ENCODE measurements around the gene BCOR. TPM values are rescaled to one million over a fixed set of nuclear protein-coding genes. Genes with fewer than 3 reads are reported as not detected.

Gene BCOR
- total RNA-seq, 1 donor from 2014 or later, result 19.8 TPM

GRCh38 chrX:40078489-40079227 is 19.1 kb downstream of the BCOR start:
- Histone ChIP-seq H3K4me1 (ENCODE audit: control insufficient read depth in 3 of 3, insufficient read depth in 3 of 3, low read length in 3 of 3) (peaks cover 15 to 21% (median 16%) of the 10 kb centered on the region in 3 donors), H3K36me3 (ENCODE audit: control insufficient read depth in 3 of 3, insufficient read depth in 3 of 3, low read length in 3 of 3) (peaks cover 5 to 14% (median 12%) of the 10 kb centered on the region in 3 donors), H3K27ac (ENCODE audit: low read depth, low read length) (no peak overlapping the region), H3K9ac (ENCODE audit: low read depth in 1 of 3, low read length in 3 of 3) (no peak overlapping the region), H3K4me3 (ENCODE audit: low read length in 3 of 3) (no peak overlapping the region), H3K9me3 (ENCODE audit: control insufficient read depth in 3 of 3, low read length in 3 of 3) (no peaks in the 10 kb centered on the region), H3K27me3 (ENCODE audit: control insufficient read depth in 3 of 3, insufficient read depth in 3 of 3, low read length in 3 of 3) (peaks cover 0 to 13% (median 0%) of the 10 kb centered on the region in 3 donors)

GRCh38 chrX:40077906-40078305 is 19.9 kb downstream of the BCOR start:
- Histone ChIP-seq H3K9ac (ENCODE audit: low read depth in 1 of 3, low read length in 3 of 3) (no peak overlapping the region), H3K4me3 (ENCODE audit: low read length in 3 of 3) (no peak overlapping the region), H3K36me3 (ENCODE audit: control insufficient read depth in 3 of 3, insufficient read depth in 3 of 3, low read length in 3 of 3) (peaks cover 5 to 14% (median 14%) of the 10 kb centered on the region in 3 donors), H3K9me3 (ENCODE audit: control insufficient read depth in 3 of 3, low read length in 3 of 3) (no peaks in the 10 kb centered on the region), H3K27ac (ENCODE audit: low read depth, low read length) (no peak overlapping the region), H3K27me3 (ENCODE audit: control insufficient read depth in 3 of 3, insufficient read depth in 3 of 3, low read length in 3 of 3) (peaks cover 0 to 13% (median 0%) of the 10 kb centered on the region in 3 donors), H3K4me1 (ENCODE audit: control insufficient read depth in 3 of 3, insufficient read depth in 3 of 3, low read length in 3 of 3) (peaks cover 15 to 22% (median 20%) of the 10 kb centered on the region in 3 donors)

DNA sequence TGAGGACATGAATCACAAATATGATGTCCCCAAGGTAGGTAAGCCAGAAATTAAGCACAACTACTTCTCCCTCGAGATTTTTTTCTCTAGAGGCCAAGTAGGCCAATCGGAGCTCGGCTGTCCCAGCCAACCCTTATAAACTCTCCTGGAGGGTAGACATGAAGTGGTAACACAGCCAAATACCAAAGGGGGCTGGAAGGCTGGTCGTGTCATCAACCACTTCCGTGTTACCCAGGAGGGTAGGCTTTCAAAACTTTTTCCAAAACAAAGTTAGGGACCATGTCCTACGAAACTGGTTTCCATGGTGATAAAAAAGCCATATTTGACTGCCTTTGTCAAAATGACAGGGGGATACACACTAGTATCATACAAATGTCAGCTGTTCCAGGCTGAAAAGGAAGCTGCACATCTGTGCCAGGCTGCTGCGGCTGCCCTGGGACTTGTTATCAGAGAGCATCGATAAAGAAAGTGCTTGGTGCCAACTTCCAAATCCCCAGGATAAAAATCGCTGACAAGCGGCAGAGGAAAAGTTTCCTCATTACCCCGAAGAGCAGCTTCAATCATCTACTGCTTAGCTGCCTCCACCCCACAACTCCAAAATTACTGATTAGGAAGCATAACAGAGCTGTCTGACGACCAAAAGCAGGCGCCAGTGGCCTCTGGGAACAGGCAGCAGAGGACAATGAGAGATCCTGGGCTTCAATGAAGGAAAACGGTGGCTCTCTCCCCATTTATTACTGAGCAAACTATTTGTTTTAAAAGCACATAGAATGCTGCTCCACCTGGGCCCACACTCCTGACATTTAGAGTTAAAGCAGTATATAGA is 20.8 kb downstream of the BCOR start:
- Histone ChIP-seq H3K9me3 (ENCODE audit: control insufficient read depth in 3 of 3, low read length in 3 of 3) (no peaks in the 10 kb centered on the region), H3K9ac (ENCODE audit: low read depth in 1 of 3, low read length in 3 of 3) (no peak overlapping the region), H3K27ac (ENCODE audit: low read depth, low read length) (no peak overlapping the region), H3K36me3 (ENCODE audit: control insufficient read depth in 3 of 3, insufficient read depth in 3 of 3, low read length in 3 of 3) (peaks cover 12 to 18% (median 18%) of the 10 kb centered on the region in 3 donors), H3K4me1 (ENCODE audit: control insufficient read depth in 3 of 3, insufficient read depth in 3 of 3, low read length in 3 of 3) (peaks cover 8 to 20% (median 16%) of the 10 kb centered on the region in 3 donors), H3K27me3 (ENCODE audit: control insufficient read depth in 3 of 3, insufficient read depth in 3 of 3, low read length in 3 of 3) (peaks cover 0 to 9% (median 0%) of the 10 kb centered on the region in 3 donors), H3K4me3 (ENCODE audit: low read length in 3 of 3) (no peak overlapping the region)

GRCh38 chrX:40074959-40075332 is 22.8 kb downstream of the BCOR start:
- H3K27me3 ChIP-seq (ENCODE audit: control insufficient read depth in 3 of 3, insufficient read depth in 3 of 3, low read length in 3 of 3), result peaks cover 0 to 12% (median 0%) of the 10 kb centered on the region in 3 donors
- no peak overlapping the region for H3K9ac ChIP-seq (ENCODE audit: low read depth in 1 of 3, low read length in 3 of 3)
- H3K9me3 ChIP-seq (ENCODE audit: control insufficient read depth in 3 of 3, low read length in 3 of 3), result no peaks in the 10 kb centered on the region
- peaks cover 24 to 29% (median 27%) of the 10 kb centered on the region in 3 donors for H3K36me3 ChIP-seq (ENCODE audit: control insufficient read depth in 3 of 3, insufficient read depth in 3 of 3, low read length in 3 of 3)
- H3K4me3 ChIP-seq (ENCODE audit: low read length in 3 of 3), result no peak overlapping the region
- H3K4me1 ChIP-seq (ENCODE audit: control insufficient read depth in 3 of 3, insufficient read depth in 3 of 3, low read length in 3 of 3), result peaks cover 0 to 14% (median 13%) of the 10 kb centered on the region in 3 donors
- H3K27ac ChIP-seq (ENCODE audit: low read depth, low read length), result no peak overlapping the region

- no peak overlapping the region for H3K9ac ChIP-seq (ENCODE audit: low read depth in 1 of 3, low read length in 3 of 3)
- peaks cover 27 to 35% (median 33%) of the 10 kb centered on the region in 3 donors for H3K36me3 ChIP-seq (ENCODE audit: control insufficient read depth in 3 of 3, insufficient read depth in 3 of 3, low read length in 3 of 3)
- H3K9me3 ChIP-seq (ENCODE audit: control insufficient read depth in 3 of 3, low read length in 3 of 3), result no peaks in the 10 kb centered on the region
- peaks cover 0 to 13% (median 11%) of the 10 kb centered on the region in 3 donors for H3K4me1 ChIP-seq (ENCODE audit: control insufficient read depth in 3 of 3, insufficient read depth in 3 of 3, low read length in 3 of 3)
- peaks cover 0 to 7% (median 0%) of the 10 kb centered on the region in 3 donors for H3K27me3 ChIP-seq (ENCODE audit: control insufficient read depth in 3 of 3, insufficient read depth in 3 of 3, low read length in 3 of 3)
- no peak overlapping the region for H3K4me3 ChIP-seq (ENCODE audit: low read length in 3 of 3)
- peak overlapping the region; percentile 44 for H3K27ac ChIP-seq (ENCODE audit: low read depth, low read length)
Observed at GRCh38 chrX:40074080-40074958, 23.4 kb downstream of the BCOR start.

DNA sequence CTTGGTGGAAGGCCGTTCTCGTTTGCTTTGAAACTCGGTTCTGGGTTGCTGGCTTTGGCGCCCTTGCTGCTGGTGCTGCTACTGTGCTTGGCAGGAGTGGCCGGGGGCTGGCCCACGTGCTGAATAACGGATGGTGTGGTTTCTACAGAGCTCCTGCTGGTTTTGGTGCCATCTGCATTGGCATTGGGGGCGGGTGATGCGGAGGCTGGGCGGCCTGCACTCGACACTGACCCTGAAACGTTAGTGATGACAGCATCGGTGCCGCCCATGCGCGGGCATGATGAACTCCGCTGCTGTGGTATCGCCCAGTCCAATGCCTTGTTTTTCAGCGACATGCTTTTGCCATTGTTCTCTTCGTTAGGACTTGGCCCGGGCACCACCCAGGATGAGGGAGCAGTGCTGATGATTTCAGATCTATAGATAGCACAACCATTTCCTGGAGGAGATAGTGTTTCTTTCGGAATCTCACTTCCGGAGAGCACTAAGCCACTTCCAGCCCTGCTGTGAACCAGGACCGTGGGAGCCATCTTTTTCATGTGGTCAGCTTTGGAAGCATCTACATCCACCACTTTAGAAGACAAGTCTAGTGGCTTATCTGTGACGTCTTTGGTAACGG is 24.2 kb downstream of the BCOR start:
- peaks cover 0 to 5% (median 0%) of the 10 kb centered on the region in 3 donors for H3K27me3 ChIP-seq (ENCODE audit: control insufficient read depth in 3 of 3, insufficient read depth in 3 of 3, low read length in 3 of 3)
- H3K36me3 ChIP-seq (ENCODE audit: control insufficient read depth in 3 of 3, insufficient read depth in 3 of 3, low read length in 3 of 3), result peaks cover 27 to 39% (median 36%) of the 10 kb centered on the region in 3 donors
- H3K4me3 ChIP-seq (ENCODE audit: low read length in 3 of 3), result no peak overlapping the region
- peak overlapping the region in 1 of 3 donors; percentile 32 for H3K9ac ChIP-seq (ENCODE audit: low read depth in 1 of 3, low read length in 3 of 3)
- H3K9me3 ChIP-seq (ENCODE audit: control insufficient read depth in 3 of 3, low read length in 3 of 3), result no peaks in the 10 kb centered on the region
- peaks cover 0 to 13% (median 11%) of the 10 kb centered on the region in 3 donors for H3K4me1 ChIP-seq (ENCODE audit: control insufficient read depth in 3 of 3, insufficient read depth in 3 of 3, low read length in 3 of 3)
- peak overlapping the region; percentile 56 for H3K27ac ChIP-seq (ENCODE audit: low read depth, low read length)

DNA sequence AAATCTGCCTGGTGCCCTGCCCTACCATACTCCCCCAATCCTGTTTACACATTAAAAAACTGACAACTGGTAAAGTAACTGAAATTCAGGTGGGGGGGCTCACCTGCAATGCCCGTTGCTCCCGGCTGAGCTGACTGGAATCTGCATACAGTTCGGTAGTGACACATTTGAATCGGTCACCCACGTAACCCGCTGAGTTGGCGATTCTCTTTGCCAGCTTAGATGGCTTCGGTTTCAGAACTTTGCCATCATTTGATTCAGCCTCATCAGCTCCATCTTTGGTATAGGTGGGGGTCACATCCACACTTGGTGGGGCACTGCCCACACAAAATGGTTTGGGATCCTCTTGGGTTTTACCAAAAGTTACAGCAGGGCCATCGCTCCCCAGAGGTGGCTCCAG is 25.5 kb downstream of the BCOR start:
- Histone ChIP-seq H3K4me1 (ENCODE audit: control insufficient read depth in 3 of 3, insufficient read depth in 3 of 3, low read length in 3 of 3) (peaks cover 0 to 13% (median 11%) of the 10 kb centered on the region in 3 donors), H3K36me3 (ENCODE audit: control insufficient read depth in 3 of 3, insufficient read depth in 3 of 3, low read length in 3 of 3) (peaks cover 27 to 39% (median 38%) of the 10 kb centered on the region in 3 donors)

DNA sequence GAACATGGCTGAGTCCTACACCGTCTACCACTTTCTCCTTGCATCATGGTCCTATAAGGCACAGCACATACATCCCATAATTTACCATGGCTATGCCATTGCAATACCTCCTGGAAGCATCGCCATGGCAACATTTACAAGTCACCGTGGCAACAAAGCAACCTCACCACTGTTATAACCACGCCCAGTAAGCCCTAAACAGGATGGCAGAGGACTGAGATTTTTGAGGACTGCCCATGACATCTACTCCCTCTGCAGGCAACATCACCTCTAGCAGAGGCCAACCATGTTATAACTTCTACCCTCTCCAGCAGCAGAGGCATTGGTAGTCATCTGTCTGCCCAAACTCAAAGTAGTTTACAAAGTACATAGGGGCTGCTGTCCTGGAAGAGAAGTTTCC is 29.7 kb downstream of the BCOR start:
- H3K36me3 ChIP-seq (ENCODE audit: control insufficient read depth in 3 of 3, insufficient read depth in 3 of 3, low read length in 3 of 3), result peaks cover 33 to 38% (median 36%) of the 10 kb centered on the region in 3 donors
- H3K9ac ChIP-seq (ENCODE audit: low read depth in 1 of 3, low read length in 3 of 3), result no peak overlapping the region
- H3K4me1 ChIP-seq (ENCODE audit: control insufficient read depth in 3 of 3, insufficient read depth in 3 of 3, low read length in 3 of 3), result peaks cover 0 to 5% (median 3%) of the 10 kb centered on the region in 3 donors
- H3K27ac ChIP-seq (ENCODE audit: low read depth, low read length), result no peak overlapping the region
- peaks cover 0 to 5% (median 0%) of the 10 kb centered on the region in 3 donors for H3K27me3 ChIP-seq (ENCODE audit: control insufficient read depth in 3 of 3, insufficient read depth in 3 of 3, low read length in 3 of 3)
- no peaks in the 10 kb centered on the region for H3K9me3 ChIP-seq (ENCODE audit: control insufficient read depth in 3 of 3, low read length in 3 of 3)
- H3K4me3 ChIP-seq (ENCODE audit: low read length in 3 of 3), result no peak overlapping the region

More for the DNA sequence above, 25.5 kb downstream of the BCOR start:
- Histone ChIP-seq H3K9ac (ENCODE audit: low read depth in 1 of 3, low read length in 3 of 3) (no peak overlapping the region), H3K27me3 (ENCODE audit: control insufficient read depth in 3 of 3, insufficient read depth in 3 of 3, low read length in 3 of 3) (peaks cover 0 to 5% (median 0%) of the 10 kb centered on the region in 3 donors), H3K4me3 (ENCODE audit: low read length in 3 of 3) (no peak overlapping the region), H3K27ac (ENCODE audit: low read depth, low read length) (no peak overlapping the region), H3K9me3 (ENCODE audit: control insufficient read depth in 3 of 3, low read length in 3 of 3) (no peaks in the 10 kb centered on the region)

DNA sequence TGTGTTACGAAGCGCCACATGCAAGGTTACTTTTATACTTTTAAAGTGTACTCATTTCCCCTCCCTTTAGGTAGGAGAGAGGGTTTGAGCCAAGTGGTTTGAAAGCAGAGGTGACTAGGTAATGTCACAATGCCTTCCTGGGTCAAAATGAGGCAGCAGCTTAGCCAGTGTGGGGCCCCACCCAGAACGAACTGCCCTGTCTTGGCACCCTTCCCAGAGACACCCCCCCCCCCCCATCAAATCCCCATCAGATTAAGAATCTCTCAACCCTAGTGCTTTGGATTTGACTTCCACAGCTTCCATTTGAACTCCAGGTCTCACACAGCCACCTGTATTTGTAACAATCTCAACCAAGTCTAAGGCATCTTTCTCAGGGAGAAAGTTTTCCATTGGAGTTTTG is 31.1 kb downstream of the BCOR start:
- H3K4me3 ChIP-seq (ENCODE audit: low read length in 3 of 3), result no peak overlapping the region
- H3K9ac ChIP-seq (ENCODE audit: low read depth in 1 of 3, low read length in 3 of 3), result no peak overlapping the region
- peaks cover 0 to 5% (median 0%) of the 10 kb centered on the region in 3 donors for H3K27me3 ChIP-seq (ENCODE audit: control insufficient read depth in 3 of 3, insufficient read depth in 3 of 3, low read length in 3 of 3)
- H3K4me1 ChIP-seq (ENCODE audit: control insufficient read depth in 3 of 3, insufficient read depth in 3 of 3, low read length in 3 of 3), result no peaks in the 10 kb centered on the region
- no peaks in the 10 kb centered on the region for H3K9me3 ChIP-seq (ENCODE audit: control insufficient read depth in 3 of 3, low read length in 3 of 3)
- peaks cover 33 to 44% (median 33%) of the 10 kb centered on the region in 3 donors for H3K36me3 ChIP-seq (ENCODE audit: control insufficient read depth in 3 of 3, insufficient read depth in 3 of 3, low read length in 3 of 3)
- no peak overlapping the region for H3K27ac ChIP-seq (ENCODE audit: low read depth, low read length)
